KOPT-K1 (cell line): ENCODE measurements around the gene DTX3.
A peak's percentile ranks its signal among the peaks of the same experiment; 100 is the strongest.
"Not testable (repeated sequence)": the region's sequence is repeated elsewhere in the genome, so short reads cannot be mapped to it uniquely, and the experiment has no call there.

Experiments
- H3K27ac ChIP-seq: fragments of 200-600 bp; sonication (generic); 2 replicates; pipeline ENCODE4 v1.5.1; 2016; ENCODE audit warnings: antibody characterized with exemption, mild to moderate bottlenecking, low read depth, low read length; ENCODE audit not compliant: poor library complexity, severe bottlenecking
- H3K36me3 ChIP-seq: fragments of 200-600 bp; sonication (generic); 2 replicates; pipeline ENCODE4 v1.5.1; 2017; ENCODE audit warnings: antibody characterized with exemption, mild to moderate bottlenecking, low read length, moderate library complexity; ENCODE audit not compliant: insufficient read depth
- H3K9me3 ChIP-seq: fragments of 200-600 bp; sonication (generic); 2 replicates; pipeline ENCODE4 v1.5.1; 2017; ENCODE audit warnings: antibody characterized with exemption, low read length, mild to moderate bottlenecking; ENCODE audit not compliant: insufficient read depth, poor library complexity, severe bottlenecking

DTX3 gene

GRCh38 chr12:57604454-57604991 is at the start of gene DTX3:
TSS of gene DTX3 (plus strand) at chr12:57604824. CDS start at chr12:57606518, 1,694 bp downstream.
- H3K27ac ChIP-seq: peak within 1 kb of the TSS; percentile 64
- H3K9me3 ChIP-seq: no peaks in the 10 kb centered on the region
- H3K36me3 ChIP-seq: peaks cover 45% of the 10 kb centered on the region; the same call in 1 of the 2 replicates

GRCh38 chr12:57554897-57555296 is 49.7 kb upstream of the DTX3 start:
- Histone ChIP-seq H3K36me3 (no peaks in the 10 kb centered on the region), H3K9me3 (no peaks in the 10 kb centered on the region), H3K27ac (no peak overlapping the region)

- H3K36me3 ChIP-seq: no peaks in the 10 kb centered on the region
- H3K9me3 ChIP-seq: no peaks in the 10 kb centered on the region
- no peak overlapping the region for H3K27ac ChIP-seq
Observed at GRCh38 chr12:57558864-57559263, 45.8 kb upstream of the DTX3 start.

- no peaks in the 10 kb centered on the region for H3K36me3 ChIP-seq
- no peak overlapping the region for H3K27ac ChIP-seq
- no peaks in the 10 kb centered on the region for H3K9me3 ChIP-seq
Observed at GRCh38 chr12:57560516-57560915, 44.1 kb upstream of the DTX3 start.

- H3K36me3 ChIP-seq, H3K27ac ChIP-seq, H3K9me3 ChIP-seq: not testable (repeated sequence)
Observed at GRCh38 chr12:57561117-57561516, 43.5 kb upstream of the DTX3 start.

- no peak overlapping the region for H3K27ac ChIP-seq
- no peaks in the 10 kb centered on the region for H3K36me3 ChIP-seq
Observed at GRCh38 chr12:57563358-57563757, 41.3 kb upstream of the DTX3 start.

GRCh38 chr12:57564178-57564740 is 40.4 kb upstream of the DTX3 start:
- no peaks in the 10 kb centered on the region for H3K9me3 ChIP-seq
- no peaks in the 10 kb centered on the region for H3K36me3 ChIP-seq
- no peak overlapping the region for H3K27ac ChIP-seq

More at GRCh38 chr12:57563358-57563757, 41.3 kb upstream of the DTX3 start:
- no peaks in the 10 kb centered on the region for H3K9me3 ChIP-seq

- no peak overlapping the region for H3K27ac ChIP-seq
- no peaks in the 10 kb centered on the region for H3K9me3 ChIP-seq
- H3K36me3 ChIP-seq: no peaks in the 10 kb centered on the region
Observed at GRCh38 chr12:57568838-57569237, 35.8 kb upstream of the DTX3 start.

GRCh38 chr12:57569858-57570257 is 34.8 kb upstream of the DTX3 start:
- H3K36me3 ChIP-seq: no peaks in the 10 kb centered on the region
- H3K27ac ChIP-seq: no peak overlapping the region
- H3K9me3 ChIP-seq: no peaks in the 10 kb centered on the region

- H3K36me3 ChIP-seq, H3K27ac ChIP-seq, H3K9me3 ChIP-seq: not testable (repeated sequence)
Observed at GRCh38 chr12:57570438-57570837, 34.2 kb upstream of the DTX3 start.

GRCh38 chr12:57571926-57572762 is 32.5 kb upstream of the DTX3 start:
- no peaks in the 10 kb centered on the region for H3K36me3 ChIP-seq
- H3K9me3 ChIP-seq: no peaks in the 10 kb centered on the region
- H3K27ac ChIP-seq: no peak overlapping the region

- H3K27ac ChIP-seq: no peak overlapping the region
- H3K9me3 ChIP-seq: no peaks in the 10 kb centered on the region
- H3K36me3 ChIP-seq: no peaks in the 10 kb centered on the region
Observed at GRCh38 chr12:57574795-57575194, 29.8 kb upstream of the DTX3 start.

GRCh38 chr12:57575771-57576612 is 28.6 kb upstream of the DTX3 start:
- Histone ChIP-seq H3K27ac (no peak overlapping the region), H3K9me3 (no peaks in the 10 kb centered on the region), H3K36me3 (no peaks in the 10 kb centered on the region)

- Histone ChIP-seq H3K36me3 (no peaks in the 10 kb centered on the region), H3K9me3 (no peaks in the 10 kb centered on the region), H3K27ac (no peak overlapping the region)
Observed at GRCh38 chr12:57576613-57577160, 27.9 kb upstream of the DTX3 start.
